K562 (cell line): ENCODE measurements around the gene MUC22.

Experiments
- JUN ChIP-seq, 2 experiments: sonication (generic) in 1 of 2; formaldehyde crosslinking in 1 of 2; IDR thresholded peaks; 2 replicates each; pipeline versions ENCODE4 v1.6.1 to v1.8.0; 2012 to 2022; ENCODE audit warnings: borderline replicate concordance in 2 of 2, mild to moderate bottlenecking in 2 of 2, improper control_type of control experiment in 1 of 2, low read depth in 1 of 2, low read length in 1 of 2, missing genetic modification reagents in 1 of 2
- MXI1 ChIP-seq: IDR thresholded peaks from 2 replicates; pipeline ENCODE4 v1.6.1; 2011; ENCODE audit warnings: low read depth, mild to moderate bottlenecking, improper control_type of control experiment, low read length
- NCOA6 ChIP-seq: fragments of 450-650 bp; IDR thresholded peaks from 2 replicates; pipeline ENCODE4 v1.6.1; 2017; ENCODE audit warnings: mild to moderate bottlenecking
- POLR2A ChIP-seq: fragments of 450-650 bp; conservative IDR thresholded peaks from 2 replicates; pipeline ENCODE4 v1.6.1; 2016
- SIN3A ChIP-seq, 2 experiments: fragments of 150-350 bp in 1 of 2; IDR thresholded peaks; 2 replicates each; pipeline ENCODE4 v1.6.1; 2011 to 2016; ENCODE audit warnings: borderline replicate concordance in 2 of 2, low read depth in 2 of 2, low read length in 2 of 2, mild to moderate bottlenecking in 2 of 2, moderate library complexity in 2 of 2; ENCODE audit not compliant: control insufficient read depth in 1 of 2
- SRF ChIP-seq, 2 experiments: fragments of 250-450, 450-650 bp in 1 of 2; sonication (Bioruptor Pico) in 1 of 2; sonication (generic) in 1 of 2; formaldehyde crosslinking; IDR thresholded peaks; 2 replicates each; pipeline versions ENCODE4 v1.5.0 to v1.5.1; 2020 to 2022; ENCODE audit warnings: mild to moderate bottlenecking in 1 of 2, missing genetic modification reagents in 1 of 2
- TCF7L2 ChIP-seq: fragments of 150-350 bp; IDR thresholded peaks from 2 replicates; pipeline ENCODE4 v1.6.1; 2016; ENCODE audit warnings: low read depth, mild to moderate bottlenecking, low read length, moderate library complexity
- ZBTB8A ChIP-seq: fragments of 450-650 bp; IDR thresholded peaks from 2 replicates; pipeline ENCODE4 v1.6.1; 2018; ENCODE audit warnings: mild to moderate bottlenecking, moderate library complexity; ENCODE audit not compliant: partially characterized antibody
- ZNF175 ChIP-seq: fragments of 200-800 bp; sonication (Bioruptor generic); IDR thresholded peaks from 2 replicates; pipeline ENCODE4 v1.6.1; 2016; ENCODE audit warnings: low read depth, mild to moderate bottlenecking, missing genetic modification characterization, missing compliant biosample characterization
- ZNF436 ChIP-seq: fragments of 250-450, 450-650 bp; sonication (Bioruptor Pico); formaldehyde crosslinking; IDR thresholded peaks from 2 replicates; pipeline ENCODE4 v1.7.0; 2020; ENCODE audit warnings: mild to moderate bottlenecking
- ZNF75A ChIP-seq: fragments of 450-650 bp; formaldehyde crosslinking; IDR thresholded peaks from 2 replicates; pipeline ENCODE4 v1.4.0; 2020; ENCODE audit warnings: mild to moderate bottlenecking
- TF ChIP-seq, protein P1 (sequence below): sonication (generic); formaldehyde crosslinking; IDR thresholded peaks from 2 replicates; pipeline ENCODE4 v1.8.0; 2022; ENCODE audit warnings: mild to moderate bottlenecking, low read depth, missing genetic modification reagents
- TF ChIP-seq, protein P2 (sequence below), 2 experiments: fragments of 450-650 bp; IDR thresholded peaks; 2 replicates each; pipeline ENCODE4 v1.6.1; 2016

DNA sequence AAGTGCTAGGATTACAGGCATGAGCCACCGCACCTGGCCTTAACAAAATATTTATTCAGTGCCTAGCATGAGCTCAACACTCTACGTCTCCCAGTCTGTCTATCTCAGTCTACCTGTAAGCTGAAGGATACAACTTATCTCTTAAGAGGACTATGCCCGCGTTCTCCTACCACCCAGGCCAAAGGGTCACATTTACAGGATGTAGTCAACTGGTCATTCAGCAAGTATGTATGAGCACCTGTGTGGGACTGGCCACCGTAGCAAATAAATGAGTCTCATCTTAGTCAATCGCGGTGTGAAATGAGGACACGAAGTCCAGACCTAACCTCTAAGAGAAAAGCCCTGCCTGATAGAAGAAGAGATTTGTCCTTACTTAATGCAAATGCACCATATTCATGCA, 49.9 kb downstream of the MUC22 start:
- TF ChIP-seq ZNF436, result no peak
- no peak for TF ChIP-seq JUN (IDR thresholded peaks at IDR 0.05; ENCODE audit: borderline replicate concordance, low read depth, low read length)
- no peak for TF ChIP-seq JUN (CRISPR knock-in tag; IDR thresholded peaks at IDR 0.05; ENCODE audit: borderline replicate concordance)
- no peak for TF ChIP-seq NCOA6
- TF ChIP-seq, protein P1, sequence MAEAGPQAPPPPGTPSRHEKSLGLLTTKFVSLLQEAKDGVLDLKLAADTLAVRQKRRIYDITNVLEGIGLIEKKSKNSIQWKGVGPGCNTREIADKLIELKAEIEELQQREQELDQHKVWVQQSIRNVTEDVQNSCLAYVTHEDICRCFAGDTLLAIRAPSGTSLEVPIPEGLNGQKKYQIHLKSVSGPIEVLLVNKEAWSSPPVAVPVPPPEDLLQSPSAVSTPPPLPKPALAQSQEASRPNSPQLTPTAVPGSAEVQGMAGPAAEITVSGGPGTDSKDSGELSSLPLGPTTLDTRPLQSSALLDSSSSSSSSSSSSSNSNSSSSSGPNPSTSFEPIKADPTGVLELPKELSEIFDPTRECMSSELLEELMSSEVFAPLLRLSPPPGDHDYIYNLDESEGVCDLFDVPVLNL (CRISPR knock-in tag), result no peak
- no peak for TF ChIP-seq SRF (CRISPR knock-in tag; IDR thresholded peaks at IDR 0.05)
- TF ChIP-seq ZNF75A (CRISPR knock-in tag), result no peak
- TF ChIP-seq POLR2A, result no peak
- TF ChIP-seq MXI1, result no peak
- no peak for TF ChIP-seq ZBTB8A
- TF ChIP-seq SIN3A (IDR thresholded peaks at IDR 0.05; ENCODE audit: borderline replicate concordance in 2 of 2, control insufficient read depth in 1 of 2, low read depth in 2 of 2, low read length in 2 of 2), result no peak
- TF ChIP-seq, protein P2, sequence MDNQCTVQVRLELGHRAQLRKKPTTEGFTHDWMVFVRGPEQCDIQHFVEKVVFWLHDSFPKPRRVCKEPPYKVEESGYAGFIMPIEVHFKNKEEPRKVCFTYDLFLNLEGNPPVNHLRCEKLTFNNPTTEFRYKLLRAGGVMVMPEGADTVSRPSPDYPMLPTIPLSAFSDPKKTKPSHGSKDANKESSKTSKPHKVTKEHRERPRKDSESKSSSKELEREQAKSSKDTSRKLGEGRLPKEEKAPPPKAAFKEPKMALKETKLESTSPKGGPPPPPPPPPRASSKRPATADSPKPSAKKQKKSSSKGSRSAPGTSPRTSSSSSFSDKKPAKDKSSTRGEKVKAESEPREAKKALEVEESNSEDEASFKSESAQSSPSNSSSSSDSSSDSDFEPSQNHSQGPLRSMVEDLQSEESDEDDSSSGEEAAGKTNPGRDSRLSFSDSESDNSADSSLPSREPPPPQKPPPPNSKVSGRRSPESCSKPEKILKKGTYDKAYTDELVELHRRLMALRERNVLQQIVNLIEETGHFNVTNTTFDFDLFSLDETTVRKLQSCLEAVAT (IDR thresholded peaks at IDR 0.05), result no peak
- no peak for TF ChIP-seq ZNF175 (CRISPR knock-in tag)
- no peak for TF ChIP-seq TCF7L2
